ENCODE data around the gene SRRM3. TPM values are rescaled to one million over a fixed set of nuclear protein-coding genes. Genes with fewer than 3 reads are reported as not detected.

SRRM3 gene
- total and polyA plus RNA-seq, 9 of the 15 experiments (the other 6 are each of a cell fraction or from before 2014, with no cell fraction given) = 0.04 to 0.91 (median 0.46) TPM; not detected in 2

DNA sequence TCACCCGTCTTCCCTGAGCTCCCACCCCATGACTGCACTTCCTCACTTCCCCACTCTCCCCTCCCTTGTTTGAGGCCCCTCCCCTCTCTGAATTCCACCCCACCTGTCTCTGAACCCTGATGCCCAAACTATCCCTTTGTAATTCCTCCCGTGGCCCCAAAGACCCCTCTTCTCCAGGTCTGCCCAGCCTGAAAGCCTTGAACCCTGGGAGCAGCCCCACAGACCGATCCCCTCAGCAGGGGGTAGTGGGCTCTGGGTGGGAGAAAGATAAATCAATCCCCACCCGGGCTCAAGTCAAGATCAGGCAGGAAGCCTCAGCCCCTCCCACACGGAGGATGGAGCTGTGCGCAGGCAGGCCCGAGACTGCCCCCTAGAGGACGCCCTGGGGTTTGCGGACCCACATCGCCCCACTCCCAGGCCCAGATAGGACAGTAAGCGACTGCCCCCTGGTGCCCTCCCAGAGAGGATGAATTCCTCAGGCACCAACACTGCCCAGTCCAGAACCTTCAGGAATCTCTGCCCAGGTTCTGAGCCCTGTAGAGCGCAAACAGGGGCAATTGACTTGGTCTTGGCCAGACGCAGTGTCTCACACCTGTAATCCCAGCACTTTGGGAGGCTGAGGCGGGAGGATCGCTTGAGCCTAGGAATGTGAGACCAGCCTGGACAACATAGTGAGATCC, 112.5 kb downstream of the SRRM3 start (continued):
- TF ChIP-seq SOX6 (IDR thresholded peaks at IDR 0.05) (peak; percentile 60; the same call in 1 of the 2 replicates), ZNF239 (CRISPR knock-in tag; IDR thresholded peaks at IDR 0.05) (peak; percentile 42; the same call in 1 of the 2 replicates), XRCC5 (IDR thresholded peaks at IDR 0.05; ENCODE audit: low read depth, low read length) (peak; percentile 99), ZNF143 (CRISPR knock-in tag; IDR thresholded peaks at IDR 0.05) (0 out of 2 replicates have a peak, but pooled peaks have one; percentile 29), POU5F1 (IDR thresholded peaks at IDR 0.05; ENCODE audit: borderline replicate concordance, low read depth, low read length, partially characterized antibody) (peak; percentile 29), ZFP1 (CRISPR knock-in tag; IDR thresholded peaks at IDR 0.05) (0 out of 2 replicates have a peak, but pooled peaks have one; percentile 7), ZNF146 (CRISPR knock-in tag; IDR thresholded peaks at IDR 0.05; ENCODE audit: unreplicated experiment) (no peak), RCOR1 (IDR thresholded peaks at IDR 0.05; ENCODE audit: borderline replicate concordance in 1 of 2, low read depth in 2 of 2, low read length in 2 of 2) (peak; percentile 68 to 94; a peak in 3 of 4 replicates), BMI1 (IDR thresholded peaks at IDR 0.05; ENCODE audit: low read length) (0 out of 2 replicates have a peak, but pooled peaks have one; percentile 52), TEAD4 (IDR thresholded peaks at IDR 0.05; ENCODE audit: low read length) (peak; percentile 75), TEAD4 (CRISPR knock-in tag; IDR thresholded peaks at IDR 0.05; ENCODE audit: borderline replicate concordance) (no peak), MAFK (IDR thresholded peaks at IDR 0.05; ENCODE audit: low read length) (no peak; the same call in 1 of the 2 replicates)
- TF ChIP-seq, protein P1, sequence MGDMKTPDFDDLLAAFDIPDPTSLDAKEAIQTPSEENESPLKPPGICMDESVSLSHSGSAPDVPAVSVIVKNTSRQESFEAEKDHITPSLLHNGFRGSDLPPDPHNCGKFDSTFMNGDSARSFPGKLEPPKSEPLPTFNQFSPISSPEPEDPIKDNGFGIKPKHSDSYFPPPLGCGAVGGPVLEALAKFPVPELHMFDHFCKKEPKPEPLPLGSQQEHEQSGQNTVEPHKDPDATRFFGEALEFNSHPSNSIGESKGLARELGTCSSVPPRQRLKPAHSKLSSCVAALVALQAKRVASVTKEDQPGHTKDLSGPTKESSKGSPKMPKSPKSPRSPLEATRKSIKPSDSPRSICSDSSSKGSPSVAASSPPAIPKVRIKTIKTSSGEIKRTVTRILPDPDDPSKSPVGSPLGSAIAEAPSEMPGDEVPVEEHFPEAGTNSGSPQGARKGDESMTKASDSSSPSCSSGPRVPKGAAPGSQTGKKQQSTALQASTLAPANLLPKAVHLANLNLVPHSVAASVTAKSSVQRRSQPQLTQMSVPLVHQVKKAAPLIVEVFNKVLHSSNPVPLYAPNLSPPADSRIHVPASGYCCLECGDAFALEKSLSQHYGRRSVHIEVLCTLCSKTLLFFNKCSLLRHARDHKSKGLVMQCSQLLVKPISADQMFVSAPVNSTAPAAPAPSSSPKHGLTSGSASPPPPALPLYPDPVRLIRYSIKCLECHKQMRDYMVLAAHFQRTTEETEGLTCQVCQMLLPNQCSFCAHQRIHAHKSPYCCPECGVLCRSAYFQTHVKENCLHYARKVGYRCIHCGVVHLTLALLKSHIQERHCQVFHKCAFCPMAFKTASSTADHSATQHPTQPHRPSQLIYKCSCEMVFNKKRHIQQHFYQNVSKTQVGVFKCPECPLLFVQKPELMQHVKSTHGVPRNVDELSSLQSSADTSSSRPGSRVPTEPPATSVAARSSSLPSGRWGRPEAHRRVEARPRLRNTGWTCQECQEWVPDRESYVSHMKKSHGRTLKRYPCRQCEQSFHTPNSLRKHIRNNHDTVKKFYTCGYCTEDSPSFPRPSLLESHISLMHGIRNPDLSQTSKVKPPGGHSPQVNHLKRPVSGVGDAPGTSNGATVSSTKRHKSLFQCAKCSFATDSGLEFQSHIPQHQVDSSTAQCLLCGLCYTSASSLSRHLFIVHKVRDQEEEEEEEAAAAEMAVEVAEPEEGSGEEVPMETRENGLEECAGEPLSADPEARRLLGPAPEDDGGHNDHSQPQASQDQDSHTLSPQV (IDR thresholded peaks at IDR 0.05) = peak; percentile 68
- TF ChIP-seq, protein P2, sequence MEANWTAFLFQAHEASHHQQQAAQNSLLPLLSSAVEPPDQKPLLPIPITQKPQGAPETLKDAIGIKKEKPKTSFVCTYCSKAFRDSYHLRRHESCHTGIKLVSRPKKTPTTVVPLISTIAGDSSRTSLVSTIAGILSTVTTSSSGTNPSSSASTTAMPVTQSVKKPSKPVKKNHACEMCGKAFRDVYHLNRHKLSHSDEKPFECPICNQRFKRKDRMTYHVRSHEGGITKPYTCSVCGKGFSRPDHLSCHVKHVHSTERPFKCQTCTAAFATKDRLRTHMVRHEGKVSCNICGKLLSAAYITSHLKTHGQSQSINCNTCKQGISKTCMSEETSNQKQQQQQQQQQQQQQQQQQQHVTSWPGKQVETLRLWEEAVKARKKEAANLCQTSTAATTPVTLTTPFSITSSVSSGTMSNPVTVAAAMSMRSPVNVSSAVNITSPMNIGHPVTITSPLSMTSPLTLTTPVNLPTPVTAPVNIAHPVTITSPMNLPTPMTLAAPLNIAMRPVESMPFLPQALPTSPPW (CRISPR knock-in tag; IDR thresholded peaks at IDR 0.05) = peak; percentile 89
- TF ChIP-seq, protein P3, sequence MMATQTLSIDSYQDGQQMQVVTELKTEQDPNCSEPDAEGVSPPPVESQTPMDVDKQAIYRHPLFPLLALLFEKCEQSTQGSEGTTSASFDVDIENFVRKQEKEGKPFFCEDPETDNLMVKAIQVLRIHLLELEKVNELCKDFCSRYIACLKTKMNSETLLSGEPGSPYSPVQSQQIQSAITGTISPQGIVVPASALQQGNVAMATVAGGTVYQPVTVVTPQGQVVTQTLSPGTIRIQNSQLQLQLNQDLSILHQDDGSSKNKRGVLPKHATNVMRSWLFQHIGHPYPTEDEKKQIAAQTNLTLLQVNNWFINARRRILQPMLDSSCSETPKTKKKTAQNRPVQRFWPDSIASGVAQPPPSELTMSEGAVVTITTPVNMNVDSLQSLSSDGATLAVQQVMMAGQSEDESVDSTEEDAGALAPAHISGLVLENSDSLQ (IDR thresholded peaks at IDR 0.05) = peak; percentile 81
- TF ChIP-seq, protein P4, sequence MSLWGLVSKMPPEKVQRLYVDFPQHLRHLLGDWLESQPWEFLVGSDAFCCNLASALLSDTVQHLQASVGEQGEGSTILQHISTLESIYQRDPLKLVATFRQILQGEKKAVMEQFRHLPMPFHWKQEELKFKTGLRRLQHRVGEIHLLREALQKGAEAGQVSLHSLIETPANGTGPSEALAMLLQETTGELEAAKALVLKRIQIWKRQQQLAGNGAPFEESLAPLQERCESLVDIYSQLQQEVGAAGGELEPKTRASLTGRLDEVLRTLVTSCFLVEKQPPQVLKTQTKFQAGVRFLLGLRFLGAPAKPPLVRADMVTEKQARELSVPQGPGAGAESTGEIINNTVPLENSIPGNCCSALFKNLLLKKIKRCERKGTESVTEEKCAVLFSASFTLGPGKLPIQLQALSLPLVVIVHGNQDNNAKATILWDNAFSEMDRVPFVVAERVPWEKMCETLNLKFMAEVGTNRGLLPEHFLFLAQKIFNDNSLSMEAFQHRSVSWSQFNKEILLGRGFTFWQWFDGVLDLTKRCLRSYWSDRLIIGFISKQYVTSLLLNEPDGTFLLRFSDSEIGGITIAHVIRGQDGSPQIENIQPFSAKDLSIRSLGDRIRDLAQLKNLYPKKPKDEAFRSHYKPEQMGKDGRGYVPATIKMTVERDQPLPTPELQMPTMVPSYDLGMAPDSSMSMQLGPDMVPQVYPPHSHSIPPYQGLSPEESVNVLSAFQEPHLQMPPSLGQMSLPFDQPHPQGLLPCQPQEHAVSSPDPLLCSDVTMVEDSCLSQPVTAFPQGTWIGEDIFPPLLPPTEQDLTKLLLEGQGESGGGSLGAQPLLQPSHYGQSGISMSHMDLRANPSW (CRISPR knock-in tag; IDR thresholded peaks at IDR 0.05) = peak; percentile 97; the same call in 1 of the 2 replicates
- TF ChIP-seq, protein P5, sequence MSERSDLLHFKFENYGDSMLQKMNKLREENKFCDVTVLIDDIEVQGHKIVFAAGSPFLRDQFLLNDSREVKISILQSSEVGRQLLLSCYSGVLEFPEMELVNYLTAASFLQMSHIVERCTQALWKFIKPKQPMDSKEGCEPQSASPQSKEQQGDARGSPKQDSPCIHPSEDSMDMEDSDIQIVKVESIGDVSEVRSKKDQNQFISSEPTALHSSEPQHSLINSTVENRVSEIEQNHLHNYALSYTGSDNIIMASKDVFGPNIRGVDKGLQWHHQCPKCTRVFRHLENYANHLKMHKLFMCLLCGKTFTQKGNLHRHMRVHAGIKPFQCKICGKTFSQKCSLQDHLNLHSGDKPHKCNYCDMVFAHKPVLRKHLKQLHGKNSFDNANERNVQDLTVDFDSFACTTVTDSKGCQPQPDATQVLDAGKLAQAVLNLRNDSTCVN (CRISPR knock-in tag; IDR thresholded peaks at IDR 0.05) = no peak

Data from K562 (cell line).